GM21529 (cell line): ENCODE results near the gene NCOA4.
"Not testable (repeated sequence)": the region's sequence is repeated elsewhere in the genome, so short reads cannot be mapped to it uniquely, and the experiment has no call there.

Source experiments
- ATAC-seq: cut with Tn5 transposase; IDR thresholded peaks from one replicate; pipeline ENCODE4 v1.9.1; 2021; ENCODE audit not compliant: unreplicated experiment

Gene NCOA4

DNA sequence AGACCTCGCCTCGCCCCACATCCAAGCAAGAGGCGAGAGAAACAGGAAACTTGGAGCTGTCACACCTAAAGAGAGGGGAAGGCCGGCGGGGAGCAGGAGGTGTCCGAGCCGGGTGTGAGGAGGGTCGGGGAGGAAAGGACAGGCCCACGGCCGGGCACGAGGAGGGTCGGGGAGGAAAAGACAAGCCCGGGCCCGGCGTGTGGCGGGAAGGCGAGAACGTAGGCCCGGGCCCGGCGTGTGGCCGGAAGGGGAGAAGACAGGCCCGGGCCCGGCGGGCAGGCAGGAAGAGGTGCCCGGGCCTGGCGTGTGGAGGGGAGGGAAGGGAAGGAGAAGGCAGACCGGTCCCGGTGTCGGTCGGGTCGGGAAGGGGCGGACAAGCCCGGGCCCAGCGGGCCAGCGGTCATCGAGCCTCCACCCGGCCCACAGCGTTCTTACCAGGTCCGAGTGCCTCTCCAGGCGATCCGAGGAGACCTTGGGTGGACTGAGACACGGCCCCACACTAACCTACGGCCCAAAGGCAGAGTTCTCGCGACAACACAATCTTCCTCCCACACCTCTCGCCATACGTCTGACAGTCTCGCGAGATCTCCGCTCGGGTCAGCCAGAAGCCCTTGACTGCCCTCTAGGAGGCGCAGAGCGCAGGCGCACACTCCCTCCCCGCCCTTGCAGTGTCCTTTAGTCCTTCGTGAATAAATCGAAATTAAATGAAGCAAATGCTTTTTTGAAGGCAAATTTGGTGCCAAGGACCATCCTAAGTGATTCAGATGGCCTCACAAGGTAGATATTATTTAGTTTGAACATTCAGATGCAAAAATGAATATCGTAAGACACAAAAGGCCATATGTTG, at the start of gene NCOA4:
Gene NCOA4 (minus strand): TSS at position 533 of the 847 bp plus-strand sequence. CDS start 13,943 bp downstream, outside the sequence.
- peak; percentile 97 for ATAC-seq

DNA sequence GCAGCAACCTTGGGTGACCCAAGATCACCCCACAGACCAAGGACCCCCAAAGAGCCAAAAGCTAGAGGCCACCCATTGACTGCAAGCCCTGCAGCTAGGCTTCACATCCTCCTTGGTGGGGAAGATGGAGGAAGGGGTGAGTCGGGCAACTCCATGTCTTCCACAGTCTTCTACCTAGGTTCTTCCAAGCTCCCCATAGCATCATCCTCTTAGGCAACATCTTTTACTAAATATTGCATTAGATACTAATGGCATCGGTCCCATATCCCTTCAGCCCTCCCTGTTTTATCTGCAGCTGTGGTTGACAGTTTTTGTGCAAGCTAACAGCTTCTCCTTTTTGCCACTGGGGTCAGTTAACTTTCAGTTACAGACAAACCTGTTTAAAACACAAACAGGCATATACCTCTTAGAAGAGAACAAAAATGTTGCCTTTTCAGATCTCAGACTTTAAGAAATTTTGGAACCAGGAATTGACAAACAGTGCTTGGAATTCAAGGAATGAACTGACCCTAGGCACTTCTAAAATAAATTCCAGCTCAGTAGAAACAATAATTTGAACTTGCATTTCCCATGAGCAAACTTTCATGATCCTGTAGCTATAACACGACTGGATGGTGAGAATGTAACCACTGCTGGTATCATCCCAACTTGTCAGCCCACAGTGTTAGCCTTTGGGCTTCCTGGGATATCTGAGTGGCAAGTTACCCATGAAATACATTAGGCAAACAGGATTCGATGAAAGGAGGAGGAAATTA, 49.6 kb upstream of the NCOA4 start:
- ATAC-seq, result no peak

DNA sequence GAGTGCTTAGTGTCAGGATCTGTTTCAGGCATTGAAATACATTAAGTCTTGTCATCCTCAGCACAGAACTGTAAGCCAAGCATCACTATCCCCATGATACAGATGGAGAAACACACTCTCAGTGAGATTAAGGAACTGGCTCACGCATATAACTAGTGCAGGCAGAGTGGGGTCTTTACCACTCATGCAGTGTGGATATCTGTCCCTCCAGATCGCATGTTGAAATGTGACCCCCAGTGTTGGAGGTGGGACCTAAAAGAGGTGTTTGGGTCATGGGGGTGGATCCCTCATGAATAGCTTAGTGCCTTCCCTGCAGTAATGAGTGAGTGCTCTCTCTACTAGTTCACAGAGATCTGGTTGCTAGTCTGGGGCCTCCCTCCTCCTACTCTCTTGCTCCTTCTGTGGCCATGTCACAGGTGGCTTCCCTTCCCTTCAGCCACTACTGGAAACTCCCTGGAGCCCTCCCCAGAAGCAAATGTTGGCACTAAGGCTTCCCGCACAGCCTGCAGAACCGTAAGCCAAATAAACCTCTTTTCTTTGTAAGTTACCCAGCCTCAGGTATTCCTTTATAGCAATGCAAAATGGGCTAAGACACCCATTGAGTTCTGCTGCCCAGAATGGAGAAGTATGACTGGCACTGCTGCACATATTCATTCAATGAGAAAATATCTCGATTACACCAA, 47.4 kb upstream of the NCOA4 start:
- ATAC-seq, result no peak

- ATAC-seq, result no peak
Observed at GRCh38 chr10:46077141-46077554, 46.7 kb upstream of the NCOA4 start.

GRCh38 chr10:46075869-46076268, 45.4 kb upstream of the NCOA4 start:
- ATAC-seq, result no peak

DNA sequence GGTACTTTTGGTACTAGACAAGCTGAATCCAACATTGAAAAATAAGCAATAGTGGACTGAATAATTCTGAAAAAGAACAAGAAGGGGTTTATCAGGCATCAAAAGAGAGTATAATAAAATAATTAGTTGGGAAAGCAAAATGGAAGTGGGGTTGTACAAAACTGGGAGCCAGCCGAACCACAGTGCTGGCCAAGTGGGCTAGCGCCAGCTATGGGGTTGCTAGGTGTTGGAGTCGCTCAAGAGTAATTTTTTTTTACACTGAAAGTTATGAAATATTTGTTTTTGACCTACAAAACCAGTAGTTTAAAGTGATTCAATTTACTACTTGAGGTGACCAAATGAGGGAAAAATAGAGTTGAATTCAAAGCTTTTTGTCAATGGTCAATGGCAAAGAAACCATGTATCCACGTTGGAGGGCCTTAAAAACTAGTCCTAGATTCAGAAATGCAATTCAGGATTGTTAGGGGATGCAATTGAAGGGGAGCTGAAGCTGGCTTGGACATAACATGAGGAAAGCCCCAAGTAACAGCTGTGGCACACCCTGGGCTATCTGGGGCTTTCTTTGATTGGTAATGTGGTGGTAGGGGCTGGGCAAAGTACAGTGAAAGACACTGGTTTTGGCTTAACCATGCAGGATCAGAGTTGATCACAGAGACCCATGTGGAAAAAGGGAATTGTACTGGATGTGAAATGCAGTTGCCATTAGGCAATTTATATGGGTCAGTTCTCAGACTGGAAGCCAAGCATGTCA, 43.9 kb upstream of the NCOA4 start:
- ATAC-seq, result no peak

- no peak for ATAC-seq
Observed at GRCh38 chr10:46073564-46073963, 43.1 kb upstream of the NCOA4 start.

DNA sequence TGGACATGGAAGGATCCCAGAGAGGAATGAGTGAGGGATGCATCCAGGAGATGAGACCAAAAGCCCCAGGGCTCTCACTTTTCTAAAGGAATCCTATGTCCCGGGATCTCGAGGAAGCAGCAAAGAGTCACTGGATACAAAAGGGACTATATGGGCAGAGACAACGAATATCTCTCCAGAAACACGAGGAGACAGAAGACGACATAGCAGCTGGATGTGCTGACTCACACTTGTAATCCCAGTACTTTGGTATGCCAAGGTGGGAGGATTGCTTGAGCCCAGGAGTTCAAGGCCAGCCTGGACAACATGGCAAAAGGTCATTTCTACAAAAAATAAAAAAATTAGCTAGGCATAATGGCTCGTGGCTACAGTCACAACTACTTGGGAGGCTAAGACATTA, 40.3 kb upstream of the NCOA4 start:
- ATAC-seq, result no peak

- ATAC-seq, result no peak
Observed at GRCh38 chr10:46069771-46070463, 39.5 kb upstream of the NCOA4 start.

DNA sequence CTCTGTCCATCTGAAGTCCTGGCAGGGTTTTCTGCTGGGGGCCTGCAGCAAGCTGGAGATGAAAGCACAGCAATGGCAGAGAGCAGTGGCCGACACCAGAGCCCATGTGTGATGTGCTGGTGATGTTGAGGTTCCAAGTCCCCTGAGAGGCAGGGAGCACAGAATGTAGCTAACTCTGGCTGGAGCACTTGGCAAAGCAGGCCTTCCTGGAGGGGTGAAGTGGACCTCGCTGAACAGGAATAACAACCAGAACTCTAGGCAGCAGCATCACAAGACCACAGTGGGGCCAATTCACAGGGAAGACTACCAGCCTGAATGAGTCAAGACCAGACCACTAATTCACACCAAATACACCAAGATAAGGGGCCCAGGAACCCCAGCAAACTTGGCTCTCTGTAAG, 38.5 kb upstream of the NCOA4 start:
- ATAC-seq, result no peak

DNA sequence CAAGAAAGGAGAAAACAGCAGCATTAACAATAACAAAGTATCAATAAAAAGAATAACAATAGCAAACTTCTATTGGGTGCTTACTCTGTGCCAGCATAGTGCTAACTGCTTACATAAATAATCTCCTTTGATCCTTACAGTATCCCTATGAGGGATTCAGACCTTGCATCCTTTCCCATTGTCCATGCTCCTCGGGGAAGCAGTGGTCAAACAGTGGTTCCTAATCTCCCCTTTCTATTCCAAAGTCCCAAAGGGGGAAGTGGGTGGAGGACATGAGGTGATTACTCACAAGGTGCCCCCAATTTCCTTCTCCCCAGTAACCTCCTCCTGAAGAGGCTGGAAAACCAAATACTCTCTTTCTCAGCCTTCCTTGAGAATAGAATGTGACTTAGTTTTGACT, 37.7 kb upstream of the NCOA4 start:
- no peak for ATAC-seq

DNA sequence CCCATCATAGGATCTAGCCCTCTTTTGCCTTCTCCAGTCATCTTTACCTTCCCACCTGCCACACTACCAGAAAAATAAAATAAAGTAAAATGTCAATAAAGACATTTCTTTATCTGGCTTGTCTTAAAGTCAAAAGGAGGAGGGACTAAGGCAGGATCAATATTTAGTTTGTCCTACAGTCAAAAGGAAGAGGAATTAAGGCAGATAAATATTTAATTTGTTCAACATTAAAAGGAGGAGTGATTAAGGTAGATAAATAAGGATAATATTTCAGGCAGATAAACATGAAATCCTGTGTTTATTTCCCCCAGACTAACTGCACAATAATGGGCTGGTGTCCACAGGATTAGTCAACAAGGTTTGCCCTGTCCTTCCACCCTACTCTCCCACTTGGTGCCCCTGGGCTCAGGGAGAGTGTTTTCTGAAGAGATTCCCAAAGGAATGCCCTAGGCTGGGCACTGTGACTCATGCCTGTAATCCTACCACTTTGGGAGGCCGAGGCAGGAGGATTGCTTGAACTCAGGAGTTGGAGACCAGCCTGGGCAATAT, 33.9 kb upstream of the NCOA4 start:
- ATAC-seq, result no peak

GRCh38 chr10:46062723-46063428, 32.5 kb upstream of the NCOA4 start:
- ATAC-seq, result no peak

- no peak for ATAC-seq
Observed at GRCh38 chr10:46060706-46061105, 30.3 kb upstream of the NCOA4 start.

GRCh38 chr10:46057927-46058326, 27.5 kb upstream of the NCOA4 start:
- ATAC-seq, result not testable (repeated sequence)

DNA sequence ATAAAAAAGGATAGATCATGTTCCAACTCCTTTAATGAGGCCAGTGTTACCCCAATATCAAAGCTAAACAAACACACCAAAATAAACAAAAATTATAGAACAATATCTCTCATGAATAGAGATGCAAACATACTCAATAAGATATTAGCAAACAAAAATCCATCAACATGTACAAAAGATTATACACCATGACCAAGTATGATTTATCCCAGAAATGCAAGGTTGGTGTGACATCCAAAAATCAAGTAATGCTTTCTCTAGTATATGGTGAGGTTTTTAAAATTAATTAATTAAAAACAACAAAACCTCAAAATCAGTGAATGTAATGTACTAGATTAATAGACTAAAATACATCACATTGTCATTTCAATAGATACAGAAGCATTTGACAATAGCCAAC, 26.6 kb upstream of the NCOA4 start:
- no peak for ATAC-seq

DNA sequence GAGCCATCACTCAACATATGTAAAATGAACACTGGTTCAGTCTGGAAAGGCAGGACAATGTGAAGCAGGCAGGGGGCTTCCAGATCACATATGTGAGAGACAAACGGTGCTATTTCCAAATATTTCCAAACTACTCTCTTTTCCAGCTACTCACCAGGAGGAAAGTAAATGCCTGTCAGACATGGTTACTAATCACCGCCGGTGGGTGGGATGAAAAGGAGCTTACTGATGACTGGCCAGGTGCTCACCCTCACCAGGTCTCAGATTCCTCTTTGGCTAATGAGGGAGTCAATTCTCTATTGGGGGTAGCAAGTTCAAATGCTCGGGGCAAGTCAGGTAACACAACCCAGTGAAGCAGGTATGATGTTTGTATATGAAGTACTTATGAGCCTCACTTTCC, 25.3 kb upstream of the NCOA4 start:
- ATAC-seq, result no peak

DNA sequence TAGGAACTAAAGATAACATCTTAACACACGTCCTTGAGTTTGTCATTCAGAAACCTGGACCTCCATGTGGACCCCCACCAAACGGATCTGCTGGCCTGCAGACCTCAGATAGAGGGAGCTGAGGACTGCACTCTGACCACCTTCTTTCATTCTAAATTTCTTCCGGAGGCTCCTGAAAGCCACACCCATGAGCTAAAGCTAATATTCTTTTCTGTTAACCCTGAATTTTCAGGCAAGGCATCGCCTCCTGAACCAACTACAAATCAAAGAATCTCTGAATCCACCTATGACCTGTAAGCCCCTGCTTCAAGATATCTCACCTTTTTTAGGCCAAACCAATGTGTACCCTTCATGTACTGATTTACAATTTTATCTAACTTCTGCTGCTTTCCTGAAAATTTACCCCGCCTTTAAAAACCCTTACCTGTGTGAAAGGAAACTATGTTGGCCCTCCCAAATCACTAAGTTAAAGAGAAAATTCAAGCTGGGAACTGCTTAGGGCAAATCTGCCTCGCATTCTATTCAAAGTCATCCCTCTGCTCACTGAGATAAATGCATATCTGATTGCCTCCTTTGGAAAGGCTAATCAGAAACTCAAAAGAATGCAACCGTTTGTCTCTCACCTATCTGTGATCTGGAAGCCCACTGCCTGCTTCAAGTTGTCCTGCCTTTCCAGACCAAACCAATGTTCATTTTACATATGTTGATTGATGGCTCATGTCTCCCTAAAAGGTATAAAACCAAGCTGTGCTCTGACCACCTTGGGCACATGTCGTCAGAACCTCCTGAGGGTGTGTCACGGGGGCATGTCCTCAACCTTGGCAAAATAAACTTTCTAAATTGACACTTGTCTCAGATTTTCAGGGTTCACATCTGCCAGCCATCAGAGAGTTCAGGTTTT, 23.4 kb upstream of the NCOA4 start:
- ATAC-seq, result no peak
